BLaER1 (cell line): ENCODE results near the gene PCED1A.
A peak's percentile ranks its signal among the peaks of the same experiment; 100 is the strongest.

ENCODE experiments used
- H3K27ac ChIP-seq: shearing (Covaris generic); formaldehyde crosslinking; 2 replicates; pipeline ENCODE4 v1.8.1; 2022
- H3K27me3 ChIP-seq: shearing (Covaris generic); formaldehyde crosslinking; 2 replicates; pipeline ENCODE4 v1.8.1; 2022
- H3K36me3 ChIP-seq: shearing (Covaris generic); formaldehyde crosslinking; 2 replicates; pipeline ENCODE4 v1.8.1; 2022
- H3K4me1 ChIP-seq: shearing (Covaris generic); formaldehyde crosslinking; 2 replicates; pipeline ENCODE4 v1.8.1; 2022
- H3K4me2 ChIP-seq: shearing (Covaris generic); formaldehyde crosslinking; 2 replicates; pipeline ENCODE4 v1.8.1; 2022
- H3K4me3 ChIP-seq: shearing (Covaris generic); formaldehyde crosslinking; 2 replicates; pipeline ENCODE4 v1.8.1; 2022
- H3K9ac ChIP-seq: shearing (Covaris generic); formaldehyde crosslinking; 2 replicates; pipeline ENCODE4 v1.8.1; 2022
- H3K9me3 ChIP-seq: shearing (Covaris generic); formaldehyde crosslinking; 2 replicates; pipeline ENCODE4 v1.8.1; 2022
- H4K20me1 ChIP-seq: shearing (Covaris generic); formaldehyde crosslinking; 2 replicates; pipeline ENCODE4 v1.8.1; 2022
- Cebpa-rat ChIP-seq: shearing (Covaris generic); IDR thresholded peaks from 2 replicates; pipeline ENCODE4 v1.8.1; 2022

Gene PCED1A

DNA sequence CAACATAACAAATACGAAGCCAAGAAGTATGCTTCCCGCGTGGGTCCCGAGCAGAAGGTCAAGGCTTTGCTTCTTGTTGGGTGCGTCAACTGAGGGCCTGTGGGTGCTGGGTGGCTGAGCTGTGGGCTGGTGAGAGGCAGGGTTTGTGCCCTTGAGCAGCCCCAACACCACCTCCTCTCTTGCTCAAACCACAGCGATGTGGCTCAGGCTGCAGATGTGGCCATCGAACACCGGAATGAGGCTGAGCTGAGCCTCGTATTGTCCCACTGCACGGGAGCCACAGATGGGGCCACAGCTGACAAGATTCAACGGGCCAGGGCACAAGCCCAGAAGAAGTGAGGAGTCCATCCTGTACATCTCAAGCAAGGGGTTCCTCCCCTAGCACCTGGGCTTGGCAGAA lies 25.8 kb upstream of the PCED1A start:
- Histone ChIP-seq H3K9me3 (no peaks in the 10 kb centered on the region), H3K4me1 (peaks cover 47% of the 10 kb centered on the region), H3K27me3 (peaks cover 9% of the 10 kb centered on the region), H4K20me1 (no peaks in the 10 kb centered on the region), H3K9ac (no peak overlapping the region), H3K4me3 (no peak overlapping the region), H3K36me3 (peaks cover 54% of the 10 kb centered on the region), H3K27ac (no peak overlapping the region), H3K4me2 (peak overlapping the region; percentile 74)
- no peak for TF ChIP-seq Cebpa-rat

DNA sequence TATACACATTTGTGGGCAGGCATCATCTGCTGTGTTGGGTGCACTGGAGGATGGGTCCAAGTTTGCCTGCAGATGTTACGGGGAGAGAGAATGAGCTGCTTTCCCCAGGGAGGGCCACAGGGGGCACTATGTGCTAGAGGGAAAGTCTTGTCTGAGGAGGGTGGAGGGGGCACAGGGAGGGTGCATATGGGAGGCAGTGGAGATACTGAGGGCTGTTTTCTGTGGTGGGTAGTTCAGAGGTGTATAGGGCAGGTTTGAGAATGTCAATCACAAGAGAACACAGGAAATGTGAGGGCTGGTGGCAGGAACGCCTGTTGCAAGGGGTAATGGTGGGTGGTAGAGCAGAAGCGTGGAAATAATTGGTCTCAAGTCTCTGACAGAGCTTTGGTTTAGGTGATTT lies 25.2 kb upstream of the PCED1A start:
- Histone ChIP-seq H4K20me1 (no peaks in the 10 kb centered on the region), H3K4me1 (peaks cover 41% of the 10 kb centered on the region), H3K4me3 (no peak overlapping the region), H3K9me3 (no peaks in the 10 kb centered on the region), H3K27ac (no peak overlapping the region), H3K4me2 (peak overlapping the region; percentile 74), H3K9ac (no peak overlapping the region), H3K27me3 (peaks cover 4% of the 10 kb centered on the region; the same call in 1 of the 2 replicates), H3K36me3 (peaks cover 60% of the 10 kb centered on the region)
- no peak for TF ChIP-seq Cebpa-rat

DNA sequence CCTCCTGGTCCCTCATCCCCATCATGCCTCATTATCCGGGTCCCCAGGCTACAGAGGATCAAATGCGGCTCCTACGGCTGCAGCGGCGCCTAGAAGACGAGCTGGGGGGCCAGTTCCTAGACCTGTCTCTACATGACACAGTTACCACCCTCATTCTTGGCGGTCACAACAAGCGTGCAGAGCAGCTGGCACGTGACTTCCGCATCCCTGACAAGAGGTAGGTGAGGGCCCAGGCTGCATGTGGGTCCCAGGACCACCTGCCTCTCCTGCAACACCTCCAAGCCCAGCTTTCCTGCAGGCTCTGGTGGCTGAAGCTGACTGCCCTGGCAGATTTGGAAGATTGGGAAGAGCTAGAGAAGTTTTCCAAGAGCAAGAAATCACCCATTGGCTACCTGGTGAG lies 24.6 kb upstream of the PCED1A start:
- H3K27ac ChIP-seq = no peak overlapping the region
- peaks cover 38% of the 10 kb centered on the region for H3K4me1 ChIP-seq
- TF ChIP-seq Cebpa-rat = no peak
- H3K4me3 ChIP-seq = no peak overlapping the region
- H4K20me1 ChIP-seq = no peaks in the 10 kb centered on the region
- H3K9me3 ChIP-seq = no peaks in the 10 kb centered on the region
- H3K4me2 ChIP-seq = peak overlapping the region; percentile 74
- peaks cover 65% of the 10 kb centered on the region for H3K36me3 ChIP-seq
- H3K27me3 ChIP-seq = no peaks in the 10 kb centered on the region
- no peak overlapping the region for H3K9ac ChIP-seq

DNA sequence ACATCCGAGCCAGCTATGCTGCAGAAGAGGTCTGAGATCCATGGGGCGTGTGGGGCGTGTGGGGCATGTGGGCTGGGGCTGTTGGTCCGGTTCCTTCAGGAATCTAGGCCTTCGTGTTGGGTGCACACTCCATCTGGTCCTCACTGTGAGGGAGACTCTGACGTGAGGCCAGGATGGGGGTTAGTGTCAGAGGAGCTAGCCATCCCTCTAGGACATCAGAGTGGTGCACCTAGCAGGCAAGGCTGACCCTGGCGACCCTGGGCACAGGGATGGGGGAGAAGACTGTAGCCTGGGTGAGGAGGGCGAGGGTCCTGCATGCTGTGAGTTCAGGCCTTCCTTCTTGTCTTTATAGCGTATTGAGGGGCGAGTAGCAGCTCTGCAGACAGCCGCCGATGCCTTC lies 24.2 kb upstream of the PCED1A start:
- Histone ChIP-seq H3K4me2 (no peak overlapping the region), H3K9ac (no peak overlapping the region), H3K4me3 (no peak overlapping the region), H3K9me3 (no peaks in the 10 kb centered on the region), H3K4me1 (peaks cover 38% of the 10 kb centered on the region), H3K27ac (no peak overlapping the region), H4K20me1 (no peaks in the 10 kb centered on the region), H3K36me3 (peaks cover 70% of the 10 kb centered on the region), H3K27me3 (no peaks in the 10 kb centered on the region)
- TF ChIP-seq Cebpa-rat = no peak

DNA sequence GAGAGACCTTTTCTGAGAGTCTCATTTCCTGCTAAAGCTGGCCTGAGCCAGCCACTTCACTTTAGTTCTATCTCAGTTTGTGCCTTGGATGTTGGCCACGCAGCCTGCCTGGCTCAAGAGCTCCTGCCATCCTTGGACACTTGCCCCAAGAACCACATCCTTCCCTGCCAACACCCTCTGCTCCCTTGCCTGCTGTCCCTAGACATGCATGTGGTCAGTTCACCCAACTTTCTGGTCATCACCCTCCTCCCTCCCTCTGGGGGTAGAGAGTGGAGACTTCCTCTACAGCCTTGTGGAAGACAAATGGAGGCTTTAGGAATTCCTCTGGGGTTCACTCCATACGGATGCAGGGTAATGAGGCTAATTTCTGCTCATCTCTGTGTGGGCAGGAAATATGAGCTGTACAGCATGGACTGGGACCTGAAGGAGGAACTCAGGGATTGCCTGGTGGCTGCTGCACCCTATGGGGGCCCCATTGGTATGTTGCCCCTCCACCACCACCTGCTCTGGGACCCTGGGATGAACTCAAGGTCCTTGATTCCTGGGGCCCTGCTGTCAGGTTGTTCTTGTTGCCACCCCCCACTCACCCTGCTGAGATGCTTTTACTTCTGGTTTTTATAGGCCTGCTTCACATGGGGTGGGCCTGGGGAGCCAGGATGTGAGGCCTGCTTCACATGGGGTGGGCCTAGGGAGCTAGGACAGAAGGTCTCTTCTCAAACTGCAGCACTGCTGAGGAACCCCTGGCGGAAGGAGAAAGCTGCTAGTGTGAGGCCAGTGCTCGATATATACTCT lies 19.1 kb upstream of the PCED1A start:
- Histone ChIP-seq H3K27ac (no peak overlapping the region), H3K9ac (no peak overlapping the region), H3K4me3 (no peak overlapping the region), H3K4me1 (no peaks in the 10 kb centered on the region; the same call in 1 of the 2 replicates), H4K20me1 (peaks cover 8% of the 10 kb centered on the region; the same call in 1 of the 2 replicates), H3K4me2 (no peak overlapping the region), H3K27me3 (no peaks in the 10 kb centered on the region), H3K9me3 (no peaks in the 10 kb centered on the region), H3K36me3 (peaks cover 50% of the 10 kb centered on the region)
- TF ChIP-seq Cebpa-rat = no peak

DNA sequence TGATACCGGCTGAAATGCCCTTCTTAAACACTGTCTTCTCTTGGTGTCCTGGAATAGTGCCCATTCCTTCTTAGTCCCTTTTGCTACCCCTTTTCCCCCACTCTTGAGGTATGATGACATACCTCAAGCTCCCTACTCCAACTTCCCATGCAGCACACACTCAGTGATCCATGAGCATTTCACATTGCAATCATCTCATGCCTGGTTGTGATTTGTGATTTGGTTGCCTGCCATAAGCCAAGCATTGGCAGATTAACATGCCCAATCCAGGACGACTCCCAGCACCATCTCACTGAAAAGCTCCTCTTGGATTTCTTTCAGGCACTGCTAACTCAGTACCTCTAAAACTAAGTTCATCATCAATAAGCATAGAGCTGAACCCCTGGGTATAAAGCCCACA lies 18.1 kb upstream of the PCED1A start:
- TF ChIP-seq Cebpa-rat = no peak
- Histone ChIP-seq H3K36me3 (peaks cover 42% of the 10 kb centered on the region), H3K27me3 (no peaks in the 10 kb centered on the region), H3K4me1 (no peaks in the 10 kb centered on the region), H3K4me3 (no peak overlapping the region), H3K4me2 (no peak overlapping the region), H3K9ac (no peak overlapping the region), H3K9me3 (no peaks in the 10 kb centered on the region), H4K20me1 (peaks cover 8% of the 10 kb centered on the region; the same call in 1 of the 2 replicates), H3K27ac (no peak overlapping the region)

DNA sequence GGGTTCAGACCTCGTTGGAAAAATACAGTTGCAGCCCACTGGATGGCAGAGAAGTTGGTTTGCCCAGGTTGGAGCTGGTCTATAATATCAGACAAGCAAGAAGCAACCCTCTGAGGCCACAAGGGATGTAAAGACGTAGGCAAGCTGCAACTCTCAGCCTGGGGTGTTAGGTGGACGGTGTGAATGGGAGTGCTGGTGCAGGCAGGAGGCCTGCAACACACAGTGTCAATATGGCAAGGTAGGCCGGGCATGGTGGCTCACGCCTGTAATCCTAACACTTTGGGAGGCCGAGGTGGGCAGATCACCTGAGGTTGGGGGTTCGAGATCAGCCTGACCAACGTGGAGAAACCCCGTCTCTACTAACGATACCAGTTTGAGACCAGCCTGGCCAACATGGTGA lies 10.6 kb upstream of the PCED1A start:
- H3K4me3 ChIP-seq = no peak overlapping the region
- no peaks in the 10 kb centered on the region for H3K27me3 ChIP-seq
- H4K20me1 ChIP-seq = 0 out of 2 replicates have a peak, but pooled peaks cover 5% of the 10 kb centered on the region
- no peak overlapping the region for H3K4me2 ChIP-seq
- TF ChIP-seq Cebpa-rat = no peak
- H3K27ac ChIP-seq = no peak overlapping the region
- H3K36me3 ChIP-seq = no peaks in the 10 kb centered on the region
- H3K9me3 ChIP-seq = no peaks in the 10 kb centered on the region
- H3K4me1 ChIP-seq = no peaks in the 10 kb centered on the region
- H3K9ac ChIP-seq = no peak overlapping the region

DNA sequence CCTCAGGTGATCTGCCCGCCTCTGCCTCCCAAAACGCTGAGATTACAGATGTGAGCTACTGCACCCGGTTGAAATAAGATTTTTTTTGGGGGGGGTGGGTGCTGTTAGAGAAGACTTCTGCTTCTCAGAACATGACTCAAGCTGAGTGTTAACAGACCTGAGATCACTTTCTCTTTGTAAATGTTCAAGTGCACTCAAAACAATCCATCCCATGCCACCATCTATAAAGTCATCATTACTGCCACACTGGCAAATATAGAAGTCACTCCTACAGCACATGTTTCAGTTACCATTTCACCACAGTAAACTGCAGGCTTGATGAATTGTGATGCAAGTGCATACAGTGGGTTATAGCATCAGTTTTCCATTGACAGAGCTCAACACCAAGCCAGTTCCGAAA lies 9.1 kb upstream of the PCED1A start:
- no peak for TF ChIP-seq Cebpa-rat
- no peaks in the 10 kb centered on the region for H3K27me3 ChIP-seq

DNA sequence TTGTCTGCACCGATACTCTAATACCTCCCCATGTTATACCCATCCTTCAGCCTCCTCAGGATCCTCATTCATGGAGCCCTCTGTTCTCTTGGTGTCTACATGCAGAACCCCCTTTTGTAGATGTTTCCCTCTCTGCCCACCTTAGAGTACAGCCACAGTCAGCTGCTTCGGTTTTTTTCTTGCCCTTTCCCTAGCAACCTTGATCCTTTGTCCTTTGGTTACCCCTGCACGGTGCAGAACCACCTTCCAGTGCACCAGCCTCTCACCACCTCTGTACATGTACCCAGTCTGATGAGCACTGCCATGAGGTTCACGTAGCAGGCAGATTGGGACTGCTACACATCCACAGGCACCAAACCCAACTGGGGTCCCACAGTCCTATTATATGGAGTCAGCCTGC lies 7.3 kb upstream of the PCED1A start:
- H3K4me1 ChIP-seq = no peaks in the 10 kb centered on the region
- no peak overlapping the region for H3K27ac ChIP-seq
- H3K9ac ChIP-seq = no peak overlapping the region
- H3K27me3 ChIP-seq = no peaks in the 10 kb centered on the region
- no peaks in the 10 kb centered on the region for H3K36me3 ChIP-seq
- no peak overlapping the region for H3K4me2 ChIP-seq
- no peaks in the 10 kb centered on the region for H4K20me1 ChIP-seq
- H3K4me3 ChIP-seq = no peak overlapping the region
- H3K9me3 ChIP-seq = no peaks in the 10 kb centered on the region
- no peak for TF ChIP-seq Cebpa-rat

More for the DNA sequence above, 9.1 kb upstream of the PCED1A start:
- no peak overlapping the region for H3K4me3 ChIP-seq
- no peak overlapping the region for H3K9ac ChIP-seq
- no peak overlapping the region for H3K4me2 ChIP-seq
- no peak overlapping the region for H3K27ac ChIP-seq
- no peaks in the 10 kb centered on the region for H3K4me1 ChIP-seq
- no peaks in the 10 kb centered on the region for H3K9me3 ChIP-seq
- no peaks in the 10 kb centered on the region for H3K36me3 ChIP-seq
- H4K20me1 ChIP-seq = no peaks in the 10 kb centered on the region

DNA sequence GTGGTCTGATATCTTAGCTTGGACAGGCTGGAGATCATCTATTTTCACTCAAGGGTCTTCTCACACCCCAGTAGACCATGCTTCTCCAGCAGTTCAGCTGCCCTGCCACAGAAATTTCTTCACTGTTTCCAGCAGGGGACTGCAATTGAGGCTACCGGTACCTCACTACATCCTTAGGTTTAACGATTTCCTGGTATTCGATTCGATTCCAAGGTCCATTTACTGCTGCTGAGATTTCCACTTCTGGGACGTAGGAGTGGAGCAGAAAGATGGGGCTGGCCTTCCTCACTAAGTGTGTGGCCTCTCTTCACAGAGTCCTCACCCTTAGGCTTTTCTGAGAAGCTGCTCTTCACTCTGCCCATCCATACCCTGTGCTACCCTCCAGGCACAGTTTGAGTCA lies 6.2 kb upstream of the PCED1A start:
- Histone ChIP-seq H3K27ac (no peak overlapping the region), H3K27me3 (no peaks in the 10 kb centered on the region)
- TF ChIP-seq Cebpa-rat = no peak

More for the DNA sequence above, 6.2 kb upstream of the PCED1A start:
- Histone ChIP-seq H3K36me3 (no peaks in the 10 kb centered on the region), H3K4me3 (no peak overlapping the region), H3K4me1 (peaks cover 4% of the 10 kb centered on the region), H3K4me2 (no peak overlapping the region), H3K9ac (no peak overlapping the region), H3K9me3 (no peaks in the 10 kb centered on the region), H4K20me1 (no peaks in the 10 kb centered on the region)
